ENCODE data around the gene KIF5A. TPM values are rescaled to one million over a fixed set of nuclear protein-coding genes. Genes with fewer than 3 reads are reported as not detected.

Gene KIF5A
- total RNA-seq, 3 donors from 2014 or later: 0.56 to 0.98 (median 0.68) TPM

- ATAC-seq (peak; percentile 78), DNase-seq (peak; percentile 56)
- peak overlapping the region; percentile 65 for H3K4me3 Mint-ChIP-seq
- peaks cover 26% of the 10 kb centered on the region for H3K4me1 Mint-ChIP-seq (ENCODE audit: low read depth)
- H3K36me3 Mint-ChIP-seq (ENCODE audit: insufficient read depth): no peaks in the 10 kb centered on the region
- no peaks in the 10 kb centered on the region for H3K9me3 Mint-ChIP-seq
- peaks cover 95% of the 10 kb centered on the region for H3K27me3 Mint-ChIP-seq (ENCODE audit: low read depth)
Observed at GRCh38 chr12:57621497-57622292, 71.9 kb downstream of the KIF5A start.

GRCh38 chr12:57622293-57623245 is 72.7 kb downstream of the KIF5A start:
- Mint-ChIP-seq H3K27me3 (ENCODE audit: low read depth) (peaks cover 97% of the 10 kb centered on the region), H3K4me3 (peak overlapping the region; percentile 65), H3K9me3 (no peaks in the 10 kb centered on the region), H3K4me1 (ENCODE audit: low read depth) (peaks cover 28% of the 10 kb centered on the region), H3K36me3 (ENCODE audit: insufficient read depth) (no peaks in the 10 kb centered on the region)
- ATAC-seq: no peak
- DNase-seq: no peak

GRCh38 chr12:57623385-57623784 is 73.5 kb downstream of the KIF5A start:
- H3K4me3 Mint-ChIP-seq: no peak overlapping the region
- H3K27me3 Mint-ChIP-seq (ENCODE audit: low read depth): peaks cover 97% of the 10 kb centered on the region
- peaks cover 29% of the 10 kb centered on the region for H3K4me1 Mint-ChIP-seq (ENCODE audit: low read depth)
- DNase-seq (no peak), ATAC-seq (no peak)
- H3K9me3 Mint-ChIP-seq: no peaks in the 10 kb centered on the region
- no peaks in the 10 kb centered on the region for H3K36me3 Mint-ChIP-seq (ENCODE audit: insufficient read depth)

DNA sequence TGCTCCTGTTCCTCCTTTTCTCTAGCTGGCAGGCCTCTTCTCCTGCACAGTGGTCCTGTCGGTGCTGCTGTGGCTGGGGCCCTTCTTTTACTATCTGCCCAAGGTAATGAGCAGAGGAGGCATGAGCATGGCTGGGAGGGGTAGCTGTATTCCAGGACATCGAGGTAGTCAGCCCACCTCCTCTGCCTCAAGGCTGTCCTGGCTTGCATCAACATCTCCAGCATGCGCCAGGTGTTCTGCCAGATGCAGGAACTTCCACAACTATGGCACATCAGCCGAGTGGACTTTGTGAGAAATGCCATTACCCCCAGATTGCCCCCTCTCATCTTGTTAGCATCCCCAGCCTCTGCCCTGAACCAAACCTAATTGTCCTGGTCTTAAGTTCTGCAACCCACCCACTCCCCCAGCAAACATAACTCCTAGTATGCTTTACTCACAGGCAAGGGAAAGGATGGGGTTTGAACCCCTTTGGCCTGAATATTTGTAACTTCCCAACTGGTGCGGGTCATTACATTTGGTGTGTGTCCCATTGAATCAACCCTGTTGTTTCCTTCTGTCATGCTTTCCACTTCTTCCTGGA is 74.1 kb downstream of the KIF5A start:
- H3K4me1 Mint-ChIP-seq (ENCODE audit: low read depth): peaks cover 28% of the 10 kb centered on the region
- DNase-seq (no peak), ATAC-seq (no peak)
- no peaks in the 10 kb centered on the region for H3K36me3 Mint-ChIP-seq (ENCODE audit: insufficient read depth)
- no peaks in the 10 kb centered on the region for H3K9me3 Mint-ChIP-seq
- H3K27me3 Mint-ChIP-seq (ENCODE audit: low read depth): peaks cover 98% of the 10 kb centered on the region
- H3K4me3 Mint-ChIP-seq: no peak overlapping the region

GRCh38 chr12:57624441-57625220 is 74.8 kb downstream of the KIF5A start:
- no peaks in the 10 kb centered on the region for H3K36me3 Mint-ChIP-seq (ENCODE audit: insufficient read depth)
- H3K4me1 Mint-ChIP-seq (ENCODE audit: low read depth): peaks cover 25% of the 10 kb centered on the region
- H3K9me3 Mint-ChIP-seq: no peaks in the 10 kb centered on the region
- no peak overlapping the region for H3K4me3 Mint-ChIP-seq
- ATAC-seq (no peak), DNase-seq (no peak)
- peaks cover 98% of the 10 kb centered on the region for H3K27me3 Mint-ChIP-seq (ENCODE audit: low read depth)

- Mint-ChIP-seq H3K4me3 (no peak overlapping the region), H3K4me1 (ENCODE audit: low read depth) (peaks cover 20% of the 10 kb centered on the region)
- DNase-seq: no peak
Observed at GRCh38 chr12:57625261-57626032, 75.6 kb downstream of the KIF5A start.

GRCh38 chr12:57626111-57626920 is 76.5 kb downstream of the KIF5A start:
- DNase-seq (no peak), ATAC-seq (no peak)
- Mint-ChIP-seq H3K27me3 (ENCODE audit: low read depth) (peaks cover 95% of the 10 kb centered on the region), H3K4me3 (no peak overlapping the region), H3K36me3 (ENCODE audit: insufficient read depth) (no peaks in the 10 kb centered on the region), H3K4me1 (ENCODE audit: low read depth) (peaks cover 11% of the 10 kb centered on the region), H3K9me3 (no peaks in the 10 kb centered on the region)

More at GRCh38 chr12:57625261-57626032, 75.6 kb downstream of the KIF5A start:
- H3K27me3 Mint-ChIP-seq (ENCODE audit: low read depth): peaks cover 95% of the 10 kb centered on the region
- no peaks in the 10 kb centered on the region for H3K36me3 Mint-ChIP-seq (ENCODE audit: insufficient read depth)
- H3K9me3 Mint-ChIP-seq: no peaks in the 10 kb centered on the region
- ATAC-seq: no peak

GRCh38 chr12:57626921-57627445 is 77.1 kb downstream of the KIF5A start:
- Mint-ChIP-seq H3K4me3 (no peak overlapping the region), H3K27me3 (ENCODE audit: low read depth) (peaks cover 94% of the 10 kb centered on the region), H3K9me3 (no peaks in the 10 kb centered on the region), H3K4me1 (ENCODE audit: low read depth) (peaks cover 8% of the 10 kb centered on the region), H3K36me3 (ENCODE audit: insufficient read depth) (no peaks in the 10 kb centered on the region)
- no peak for DNase-seq
- ATAC-seq: no peak

DNA sequence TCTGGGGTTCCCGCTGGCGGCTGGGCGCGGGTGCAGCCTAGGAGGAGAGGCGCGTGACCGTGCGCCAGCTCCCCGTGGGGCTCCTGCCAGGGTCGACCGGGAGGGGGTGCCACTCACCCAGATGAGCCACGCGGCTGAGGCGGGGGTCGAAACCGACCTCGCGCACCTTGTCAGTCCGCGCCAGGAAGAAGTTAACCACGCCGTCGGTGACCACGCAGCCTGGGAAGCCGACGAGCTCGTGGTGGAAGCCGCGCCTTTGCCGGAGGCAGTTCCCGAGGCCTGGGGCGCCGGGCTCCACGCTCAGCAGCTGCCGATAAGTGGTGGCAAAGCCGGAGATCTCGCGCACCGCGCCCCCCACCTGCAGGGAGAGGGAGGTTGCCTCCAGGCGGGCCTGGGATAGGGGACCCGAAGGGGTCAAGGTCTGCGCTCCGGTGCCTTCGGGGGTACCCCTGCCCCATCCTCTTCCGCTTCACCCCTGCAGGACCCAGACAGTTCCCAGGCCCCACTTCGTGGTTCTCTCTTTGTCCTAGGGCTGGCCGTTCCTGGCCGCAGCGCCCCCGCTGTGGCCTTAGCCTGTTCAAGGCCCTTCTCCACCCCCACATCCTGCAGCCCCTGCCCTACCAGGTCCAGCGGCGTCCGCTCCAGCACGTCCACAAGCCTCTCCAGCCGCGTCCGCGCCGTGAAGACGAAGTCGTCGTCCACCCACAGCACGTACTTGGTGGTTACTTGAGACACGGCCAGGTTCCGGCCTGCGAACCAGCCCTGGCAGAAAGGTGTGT is 77.8 kb downstream of the KIF5A start:
- Mint-ChIP-seq H3K27me3 (ENCODE audit: low read depth) (peaks cover 89% of the 10 kb centered on the region), H3K4me1 (ENCODE audit: low read depth) (peaks cover 7% of the 10 kb centered on the region), H3K9me3 (no peaks in the 10 kb centered on the region), H3K4me3 (peak overlapping the region; percentile 16), H3K36me3 (ENCODE audit: insufficient read depth) (no peaks in the 10 kb centered on the region)
- peak; percentile 29 to 49 for ATAC-seq
- no peak for DNase-seq

DNA sequence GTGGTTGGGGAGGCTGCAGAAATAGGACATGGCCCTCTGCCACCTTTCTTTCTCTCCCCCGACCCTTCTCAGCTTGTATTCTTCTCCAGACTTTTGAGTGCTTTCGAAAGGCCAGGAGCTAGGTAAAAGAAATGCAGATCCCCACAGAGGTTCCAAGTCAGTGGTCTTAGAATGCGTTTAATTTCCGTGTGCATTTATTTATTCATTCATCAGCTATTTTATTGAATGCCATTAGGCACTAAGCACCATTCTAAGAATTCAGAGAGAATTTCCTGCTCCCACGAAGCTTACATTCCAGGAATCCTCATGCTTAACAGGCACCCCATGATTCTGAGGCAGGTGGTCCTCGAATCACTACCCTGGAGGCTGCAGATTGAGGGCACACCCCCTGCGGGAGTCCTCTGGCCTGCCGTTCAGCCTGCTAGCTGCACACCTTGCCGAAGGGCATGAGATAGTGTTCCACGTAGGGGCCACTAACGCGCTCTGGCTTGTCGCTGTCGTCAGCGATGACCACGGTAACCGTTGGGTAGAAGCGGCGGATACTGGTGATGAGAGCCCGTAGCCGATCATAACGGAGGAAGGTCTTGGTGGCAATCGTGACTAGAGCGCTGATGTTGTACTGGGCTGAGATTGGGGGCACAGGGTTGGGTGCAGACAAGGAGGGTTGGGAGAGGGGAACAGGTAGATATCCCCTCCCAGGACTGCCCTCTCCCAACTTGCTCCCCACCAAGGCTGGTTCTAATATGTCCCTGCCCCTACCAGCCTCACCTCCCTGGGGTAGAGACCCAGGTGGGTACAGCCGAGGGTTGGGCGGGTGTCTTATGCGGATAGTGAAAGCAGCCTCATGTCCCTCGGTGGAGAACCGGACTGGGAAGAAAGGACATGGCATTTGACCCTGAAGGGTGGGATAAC is 78.7 kb downstream of the KIF5A start:
- no peak overlapping the region for H3K4me3 Mint-ChIP-seq
- no peak for ATAC-seq

DNA sequence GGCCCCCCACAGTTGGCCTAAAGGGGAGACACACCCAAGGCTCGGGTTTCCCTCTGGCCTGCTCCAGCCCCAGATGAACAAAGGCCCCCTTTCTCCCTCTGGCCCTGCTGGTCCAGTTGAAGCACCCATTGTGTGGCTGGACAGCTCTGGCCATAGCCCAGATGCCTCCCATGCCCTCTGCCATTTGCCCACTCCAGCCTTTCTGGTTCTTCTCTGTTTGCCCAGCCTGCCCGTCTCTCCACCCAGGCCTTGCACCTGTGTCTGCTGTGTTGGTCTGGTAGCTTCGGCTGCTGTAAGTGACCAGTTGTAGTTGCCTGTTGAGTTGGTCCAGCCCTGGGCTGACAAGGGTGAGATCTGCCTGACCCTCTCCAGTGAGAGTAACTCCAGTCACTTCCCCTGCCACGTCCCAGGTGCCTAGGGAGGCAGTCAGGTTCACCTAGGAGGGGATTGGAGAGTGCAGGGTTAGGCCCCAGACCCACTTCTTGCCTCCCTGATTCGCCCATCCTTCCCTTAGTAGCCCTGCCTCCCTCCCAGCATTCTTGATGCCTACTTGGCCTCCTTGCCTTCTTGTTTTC is 80.1 kb downstream of the KIF5A start:
- ATAC-seq (no peak), DNase-seq (no peak)
- H3K9me3 Mint-ChIP-seq: no peaks in the 10 kb centered on the region
- H3K27me3 Mint-ChIP-seq (ENCODE audit: low read depth): peaks cover 82% of the 10 kb centered on the region
- no peak overlapping the region for H3K4me3 Mint-ChIP-seq
- H3K4me1 Mint-ChIP-seq (ENCODE audit: low read depth): peaks cover 13% of the 10 kb centered on the region
- H3K36me3 Mint-ChIP-seq (ENCODE audit: insufficient read depth): no peaks in the 10 kb centered on the region

More for the DNA sequence above, 78.7 kb downstream of the KIF5A start:
- Mint-ChIP-seq H3K27me3 (ENCODE audit: low read depth) (peaks cover 86% of the 10 kb centered on the region), H3K4me1 (ENCODE audit: low read depth) (peaks cover 12% of the 10 kb centered on the region), H3K36me3 (ENCODE audit: insufficient read depth) (no peaks in the 10 kb centered on the region), H3K9me3 (no peaks in the 10 kb centered on the region)
- DNase-seq: no peak
